HFFc6 (cell line): ENCODE measurements around the gene SERPINC1. TPM values are rescaled to one million over a fixed set of nuclear protein-coding genes. Genes with fewer than 3 reads are reported as not detected.

Experiments
- DNase-seq: peaks from one replicate; pipeline ENCODE4 v3.0.0-alpha.2; 2018
- H3K27ac Mint-ChIP-seq: 2 replicates; pipeline ENCODE4 v1.8.0; 2020; ENCODE audit warnings: mild to moderate bottlenecking, mixed read lengths
- H3K27me3 Mint-ChIP-seq: 2 replicates; pipeline ENCODE4 v1.8.0; 2021; ENCODE audit warnings: mild to moderate bottlenecking, moderate library complexity, mixed read lengths; ENCODE audit not compliant: insufficient read depth
- H3K36me3 Mint-ChIP-seq: 2 replicates; pipeline ENCODE4 v1.8.0; 2021; ENCODE audit warnings: low read depth, mixed read lengths
- H3K4me1 Mint-ChIP-seq: 2 replicates; pipeline ENCODE4 v1.8.0; 2020; ENCODE audit warnings: low read depth, mixed read lengths
- H3K4me3 Mint-ChIP-seq: 2 replicates; pipeline ENCODE4 v1.8.0; 2020; ENCODE audit warnings: mild to moderate bottlenecking, moderate library complexity, mixed read lengths
- H3K9me3 Mint-ChIP-seq: 2 replicates; pipeline ENCODE4 v1.8.0; 2020; ENCODE audit warnings: mild to moderate bottlenecking, mixed read lengths
- total RNA-seq, 6 experiments: library from RNA; stranded (reverse); fragmentation: NEBNext Ultra II Directional; extraction: Animal tissue kit (Norgen Biotek cat#: 25700); gene quantifications; 2 replicates in 1 of 6; 3 replicates in 5 of 6; pipeline ENCODE4 v1.2.3, GENCODE V29; 2021
- TF ChIP-seq, protein P1 (sequence below): fragments of 200-600 bp; sonication (generic); IDR thresholded peaks from 2 replicates; pipeline ENCODE4 v1.5.0; 2021; ENCODE audit warnings: antibody characterized with exemption, mild to moderate bottlenecking

SERPINC1 gene
- total RNA-seq, 6 experiments from 2014 or later, result 0.12 to 0.39 (median 0.29) TPM; not detected in 1

DNA sequence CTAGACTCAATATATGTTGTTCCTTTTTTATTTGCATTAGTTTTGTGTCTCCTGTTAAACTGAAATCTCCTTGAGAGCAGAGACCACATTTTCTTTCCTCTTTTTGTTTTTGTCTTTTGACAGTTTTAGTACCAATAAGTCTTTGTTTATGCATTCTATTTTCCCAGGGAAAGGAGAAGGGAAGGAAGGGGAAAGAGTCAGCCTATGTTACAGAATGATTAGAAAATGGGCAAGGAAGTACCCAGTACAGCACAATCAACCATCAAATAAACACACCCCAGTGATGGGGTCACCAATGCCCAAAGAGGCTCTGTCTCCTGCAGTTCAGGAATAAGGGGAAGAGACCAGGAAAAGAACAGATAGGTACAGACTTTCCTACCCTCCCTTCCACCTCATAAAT is 38.9 kb downstream of the SERPINC1 start:
- H3K27ac Mint-ChIP-seq, result no peak overlapping the region
- TF ChIP-seq, protein P1, sequence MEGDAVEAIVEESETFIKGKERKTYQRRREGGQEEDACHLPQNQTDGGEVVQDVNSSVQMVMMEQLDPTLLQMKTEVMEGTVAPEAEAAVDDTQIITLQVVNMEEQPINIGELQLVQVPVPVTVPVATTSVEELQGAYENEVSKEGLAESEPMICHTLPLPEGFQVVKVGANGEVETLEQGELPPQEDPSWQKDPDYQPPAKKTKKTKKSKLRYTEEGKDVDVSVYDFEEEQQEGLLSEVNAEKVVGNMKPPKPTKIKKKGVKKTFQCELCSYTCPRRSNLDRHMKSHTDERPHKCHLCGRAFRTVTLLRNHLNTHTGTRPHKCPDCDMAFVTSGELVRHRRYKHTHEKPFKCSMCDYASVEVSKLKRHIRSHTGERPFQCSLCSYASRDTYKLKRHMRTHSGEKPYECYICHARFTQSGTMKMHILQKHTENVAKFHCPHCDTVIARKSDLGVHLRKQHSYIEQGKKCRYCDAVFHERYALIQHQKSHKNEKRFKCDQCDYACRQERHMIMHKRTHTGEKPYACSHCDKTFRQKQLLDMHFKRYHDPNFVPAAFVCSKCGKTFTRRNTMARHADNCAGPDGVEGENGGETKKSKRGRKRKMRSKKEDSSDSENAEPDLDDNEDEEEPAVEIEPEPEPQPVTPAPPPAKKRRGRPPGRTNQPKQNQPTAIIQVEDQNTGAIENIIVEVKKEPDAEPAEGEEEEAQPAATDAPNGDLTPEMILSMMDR, result no peak
- H3K36me3 Mint-ChIP-seq, result peaks cover 18% of the 10 kb centered on the region
- H3K4me1 Mint-ChIP-seq, result no peaks in the 10 kb centered on the region; the same call in 1 of the 2 replicates
- no peaks in the 10 kb centered on the region; the same call in 1 of the 2 replicates for H3K27me3 Mint-ChIP-seq
- DNase-seq, result no peak
- H3K9me3 Mint-ChIP-seq, result no peaks in the 10 kb centered on the region
- no peak overlapping the region for H3K4me3 Mint-ChIP-seq

DNA sequence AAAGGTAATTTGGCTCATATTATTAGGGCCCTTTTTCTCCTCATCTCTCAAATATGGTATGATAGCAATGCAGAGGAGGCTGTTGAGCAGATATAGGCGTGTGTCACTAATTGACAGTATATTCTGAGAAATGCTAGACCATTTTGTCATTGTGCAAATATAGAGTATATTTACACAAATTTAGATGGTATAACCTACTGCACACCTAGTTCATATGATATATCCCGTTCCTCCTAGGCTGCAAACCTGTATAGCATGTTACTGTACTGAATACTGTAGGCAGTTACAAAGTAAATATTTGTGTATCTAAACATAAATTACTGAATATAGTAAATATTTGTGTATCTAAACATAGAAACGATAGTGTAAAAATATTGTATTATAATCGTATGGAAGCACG is 40.4 kb downstream of the SERPINC1 start:
- Mint-ChIP-seq H3K27ac (no peak overlapping the region), H3K9me3 (no peaks in the 10 kb centered on the region), H3K4me1 (peaks cover 1% of the 10 kb centered on the region; the same call in 1 of the 2 replicates), H3K4me3 (no peak overlapping the region), H3K27me3 (no peaks in the 10 kb centered on the region; the same call in 1 of the 2 replicates), H3K36me3 (peaks cover 20% of the 10 kb centered on the region)
- DNase-seq, result no peak
- TF ChIP-seq, protein P1, result no peak

GRCh38 chr1:173871500-173871899 is 45.6 kb downstream of the SERPINC1 start:
- Mint-ChIP-seq H3K4me1 (peaks cover 31% of the 10 kb centered on the region), H3K27me3 (peaks cover 13% of the 10 kb centered on the region), H3K9me3 (peaks cover 14% of the 10 kb centered on the region), H3K4me3 (no peak overlapping the region), H3K36me3 (peaks cover 34% of the 10 kb centered on the region), H3K27ac (no peak overlapping the region)
- DNase-seq, result no peak
- TF ChIP-seq, protein P1, result no peak

- Mint-ChIP-seq H3K27me3 (peaks cover 13% of the 10 kb centered on the region), H3K4me3 (no peak overlapping the region), H3K9me3 (peaks cover 18% of the 10 kb centered on the region), H3K36me3 (peaks cover 38% of the 10 kb centered on the region), H3K27ac (no peak overlapping the region), H3K4me1 (peaks cover 36% of the 10 kb centered on the region)
- TF ChIP-seq, protein P1, result no peak
- no peak for DNase-seq
Observed at GRCh38 chr1:173871091-173871490, 46.0 kb downstream of the SERPINC1 start.

DNA sequence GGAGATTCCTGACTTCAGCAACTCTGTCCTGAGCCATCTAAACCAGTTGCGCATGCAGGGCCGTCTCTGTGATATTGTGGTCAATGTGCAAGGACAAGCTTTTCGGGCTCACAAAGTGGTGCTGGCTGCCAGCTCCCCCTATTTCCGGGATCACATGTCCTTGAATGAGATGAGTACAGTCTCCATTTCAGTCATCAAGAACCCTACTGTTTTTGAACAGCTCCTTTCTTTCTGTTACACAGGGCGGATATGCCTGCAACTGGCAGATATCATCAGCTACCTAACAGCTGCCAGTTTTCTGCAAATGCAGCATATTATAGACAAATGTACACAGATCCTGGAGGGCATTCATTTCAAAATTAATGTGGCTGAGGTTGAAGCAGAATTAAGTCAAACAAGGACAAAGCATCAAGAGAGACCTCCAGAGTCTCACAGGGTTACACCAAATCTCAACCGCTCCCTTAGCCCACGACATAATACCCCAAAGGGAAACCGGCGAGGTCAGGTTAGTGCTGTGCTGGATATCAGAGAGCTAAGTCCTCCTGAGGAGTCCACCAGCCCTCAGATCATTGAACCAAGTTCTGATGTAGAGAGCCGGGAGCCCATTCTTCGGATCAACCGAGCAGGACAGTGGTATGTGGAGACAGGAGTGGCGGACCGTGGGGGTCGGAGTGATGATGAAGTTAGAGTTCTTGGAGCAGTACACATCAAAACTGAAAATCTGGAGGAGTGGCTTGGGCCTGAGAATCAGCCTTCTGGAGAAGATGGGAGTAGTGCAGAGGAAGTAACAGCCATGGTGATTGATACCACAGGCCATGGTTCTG is 46.7 kb downstream of the SERPINC1 start:
- H3K4me3 Mint-ChIP-seq, result no peak overlapping the region
- peaks cover 42% of the 10 kb centered on the region for H3K4me1 Mint-ChIP-seq
- TF ChIP-seq, protein P1, result no peak
- no peak overlapping the region for H3K27ac Mint-ChIP-seq
- DNase-seq, result no peak
- peaks cover 18% of the 10 kb centered on the region for H3K9me3 Mint-ChIP-seq
- peaks cover 15% of the 10 kb centered on the region for H3K27me3 Mint-ChIP-seq
- peaks cover 45% of the 10 kb centered on the region for H3K36me3 Mint-ChIP-seq
